GM19328 (cell line): ENCODE measurements around the gene ZFC3H1.

Source experiments
- ATAC-seq: cut with Tn5 transposase; IDR thresholded peaks from one replicate; pipeline ENCODE4 v1.9.1; 2021; ENCODE audit warnings: mild to moderate bottlenecking, moderate library complexity; ENCODE audit not compliant: unreplicated experiment

ZFC3H1 gene

DNA sequence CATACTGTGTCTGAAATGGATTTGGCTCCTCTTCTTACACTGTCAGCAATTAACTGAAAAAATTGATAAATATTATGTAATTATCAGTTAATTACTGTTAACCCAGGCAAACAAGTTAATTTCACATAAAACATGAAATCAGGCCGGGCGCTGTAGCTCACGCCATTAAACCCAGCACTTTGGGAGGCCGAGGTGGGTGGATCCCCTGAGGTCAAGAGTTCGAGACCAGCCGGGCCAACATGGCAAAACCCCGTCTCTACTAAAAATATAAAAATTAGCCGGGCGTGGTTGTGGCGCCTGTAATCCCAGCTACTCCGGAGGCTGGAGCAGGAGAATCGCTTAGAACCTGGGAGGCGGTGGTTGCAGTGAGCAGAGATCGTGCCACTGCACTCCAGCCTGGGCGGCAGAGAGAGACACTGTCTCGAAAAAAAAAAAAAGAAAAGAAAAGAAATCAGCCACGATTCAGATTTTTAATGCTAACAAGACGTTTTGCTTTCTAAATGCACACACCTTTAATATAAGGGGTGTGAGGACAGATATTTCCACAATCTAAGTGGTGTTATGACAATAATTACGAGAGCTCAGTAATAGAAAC, 21.8 kb upstream of the ZFC3H1 start:
- no peak for ATAC-seq

- ATAC-seq: no peak
Observed at GRCh38 chr12:71684081-71684480, 20.4 kb upstream of the ZFC3H1 start.

GRCh38 chr12:71683633-71684032, 20.0 kb upstream of the ZFC3H1 start:
- no peak for ATAC-seq

DNA sequence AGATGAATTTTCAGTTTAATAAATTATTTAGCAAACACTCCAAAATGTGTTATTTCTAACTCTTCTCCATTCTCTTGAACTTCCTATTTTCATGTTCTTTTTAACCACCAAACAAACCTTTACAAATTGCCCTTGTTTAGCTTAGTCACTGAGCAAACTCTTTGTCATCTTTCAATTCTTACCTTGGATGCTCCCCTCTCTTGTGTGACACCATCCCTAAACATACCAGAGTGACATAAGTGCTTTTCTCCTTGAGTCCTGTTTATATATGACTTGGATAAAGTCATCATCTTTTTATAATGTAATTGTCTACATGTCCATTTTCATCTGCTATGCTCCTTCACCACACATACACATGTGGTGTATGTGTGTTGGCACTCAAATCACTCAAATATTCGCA, 18.8 kb upstream of the ZFC3H1 start:
- ATAC-seq: no peak

- ATAC-seq: no peak
Observed at GRCh38 chr12:71671816-71672215, 8.2 kb upstream of the ZFC3H1 start.

- ATAC-seq: no peak
Observed at GRCh38 chr12:71671311-71671710, 7.7 kb upstream of the ZFC3H1 start.

- no peak for ATAC-seq
Observed at GRCh38 chr12:71666259-71666658, 2.6 kb upstream of the ZFC3H1 start.

- no peak for ATAC-seq
Observed at GRCh38 chr12:71665090-71665463, 1.4 kb upstream of the ZFC3H1 start.

DNA sequence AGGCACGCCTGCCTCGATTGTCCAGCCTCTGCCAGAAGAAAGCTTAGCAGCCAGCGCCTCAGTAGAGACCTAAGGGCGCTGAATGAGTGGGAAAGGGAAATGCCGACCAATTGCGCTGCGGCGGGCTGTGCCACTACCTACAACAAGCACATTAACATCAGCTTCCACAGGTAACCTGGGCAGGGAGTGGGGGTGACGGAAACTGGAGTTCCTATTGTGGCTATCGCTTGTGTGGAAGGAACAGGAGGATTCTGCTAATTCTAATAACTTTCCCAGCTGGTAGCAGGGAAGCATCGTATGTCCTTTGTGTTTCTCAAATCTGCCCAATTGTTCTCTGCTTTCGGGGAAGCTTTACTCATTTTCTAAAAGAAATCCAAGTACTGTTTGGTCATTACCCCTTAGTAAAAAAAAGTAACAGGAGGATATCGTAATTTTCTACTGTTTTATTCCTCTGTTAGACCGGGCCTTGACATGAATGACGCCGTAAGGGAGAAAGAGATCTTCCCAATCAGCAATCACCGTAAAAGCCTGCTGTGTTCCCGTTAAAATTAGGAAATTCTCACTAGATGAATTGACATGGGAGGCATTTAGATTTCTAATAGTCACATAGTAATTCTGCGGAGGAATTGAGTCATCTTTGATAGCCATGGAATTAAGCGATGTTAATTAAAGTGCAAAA, 902 bp upstream of the ZFC3H1 start:
- ATAC-seq: peak; percentile 5

- ATAC-seq: no peak
Observed at GRCh38 chr12:71662849-71663560, 643 bp downstream of the ZFC3H1 start.

DNA sequence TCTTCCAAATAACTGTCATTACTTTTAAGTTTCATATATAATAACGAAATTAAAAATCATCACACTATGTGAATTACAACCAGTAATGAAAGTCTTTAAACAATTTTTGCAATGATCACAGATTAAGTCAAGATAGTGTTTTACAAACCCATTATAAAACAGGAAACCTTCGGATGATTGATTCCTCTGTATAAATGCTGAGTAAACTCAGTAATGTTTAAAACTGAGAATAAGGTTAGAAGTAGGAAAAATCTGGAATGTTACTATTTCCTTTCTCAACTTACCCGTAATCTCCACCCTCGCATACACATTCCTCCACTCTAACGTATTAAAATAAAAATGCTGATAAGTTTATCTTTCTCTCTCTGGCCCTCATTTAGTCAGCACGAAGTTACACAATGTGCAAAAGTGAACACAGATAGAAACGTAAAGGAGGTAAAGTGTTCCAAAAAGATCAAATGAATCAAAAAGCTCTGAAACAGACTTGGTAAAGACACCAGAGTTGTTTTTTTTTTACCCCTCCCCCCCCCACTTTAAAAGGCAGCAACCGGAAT, 1.6 kb downstream of the ZFC3H1 start:
- ATAC-seq: no peak

DNA sequence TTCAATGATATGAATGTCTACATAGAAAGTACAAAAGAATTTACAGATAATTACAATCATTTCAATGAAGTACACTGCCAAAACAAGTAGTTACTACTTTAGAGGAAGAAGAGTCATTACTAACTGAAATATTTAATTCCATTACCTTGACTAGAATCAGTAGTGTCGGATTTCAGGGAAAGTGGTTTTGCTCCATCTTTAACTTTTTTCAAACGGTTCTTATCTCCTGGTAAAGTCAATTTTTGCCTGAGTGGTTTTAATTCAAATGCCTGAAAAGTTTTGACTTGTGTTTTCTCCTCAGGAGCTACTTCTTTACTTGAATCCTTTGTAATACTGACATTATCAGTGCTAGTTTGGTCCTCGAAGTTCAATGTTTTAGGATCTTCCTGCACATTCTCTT, 6.9 kb downstream of the ZFC3H1 start:
- ATAC-seq: no peak

GRCh38 chr12:71655907-71656306, 7.7 kb downstream of the ZFC3H1 start:
- no peak for ATAC-seq

DNA sequence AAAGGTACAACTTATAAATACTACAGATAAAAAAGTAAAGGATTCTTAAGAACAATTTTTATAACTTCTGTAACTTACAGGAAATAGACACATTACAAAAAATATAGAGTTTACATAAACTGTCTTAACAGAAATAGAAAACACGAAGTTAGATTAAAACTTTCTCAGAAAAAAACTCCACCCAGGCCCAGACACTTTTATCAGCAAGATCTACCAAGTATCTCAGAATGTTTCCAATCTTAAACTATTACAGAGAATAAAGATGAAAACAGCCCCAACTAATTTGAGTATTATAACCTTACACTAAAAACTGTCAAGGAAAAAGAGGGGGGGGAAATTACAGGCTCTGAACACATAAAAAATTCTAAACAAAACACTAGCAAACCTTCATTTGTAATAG, 8.2 kb downstream of the ZFC3H1 start:
- ATAC-seq: no peak

DNA sequence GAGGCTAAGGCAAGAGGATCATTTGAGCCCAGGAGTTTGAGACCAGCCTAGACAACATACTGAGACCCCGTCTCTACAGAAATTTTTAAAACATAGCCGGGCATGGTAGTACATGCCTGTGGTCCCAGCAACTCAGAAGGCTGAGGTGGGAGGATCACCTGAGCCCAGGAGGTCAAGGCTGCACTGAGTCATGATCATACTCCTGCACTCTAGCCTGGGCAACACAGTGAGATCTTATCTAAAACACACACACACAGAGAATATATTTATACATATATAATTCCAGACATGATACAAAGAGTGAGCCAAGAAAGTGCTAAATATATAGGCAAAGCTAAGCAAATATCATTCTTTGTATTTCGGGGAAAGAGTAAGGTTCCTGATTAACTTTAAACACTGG, 9.4 kb downstream of the ZFC3H1 start:
- ATAC-seq: no peak

DNA sequence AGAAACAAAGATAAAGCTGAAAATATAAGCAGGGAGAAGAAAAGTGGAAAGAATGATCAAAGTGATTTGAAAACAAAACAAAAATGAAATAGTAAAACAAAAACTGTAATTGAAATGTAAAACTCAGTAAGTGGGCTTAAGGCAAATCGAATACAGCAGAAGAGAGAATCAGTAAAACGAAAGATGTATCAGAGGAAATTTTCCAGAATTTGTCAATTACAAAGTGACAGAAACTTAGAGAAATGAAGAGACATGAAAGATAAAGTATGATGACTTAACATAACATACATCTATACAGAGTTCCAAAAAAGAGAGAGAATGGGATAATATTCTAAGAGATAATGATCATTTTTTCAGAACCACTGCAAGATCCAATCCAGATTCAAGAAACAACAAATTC, 10.5 kb downstream of the ZFC3H1 start:
- no peak for ATAC-seq

DNA sequence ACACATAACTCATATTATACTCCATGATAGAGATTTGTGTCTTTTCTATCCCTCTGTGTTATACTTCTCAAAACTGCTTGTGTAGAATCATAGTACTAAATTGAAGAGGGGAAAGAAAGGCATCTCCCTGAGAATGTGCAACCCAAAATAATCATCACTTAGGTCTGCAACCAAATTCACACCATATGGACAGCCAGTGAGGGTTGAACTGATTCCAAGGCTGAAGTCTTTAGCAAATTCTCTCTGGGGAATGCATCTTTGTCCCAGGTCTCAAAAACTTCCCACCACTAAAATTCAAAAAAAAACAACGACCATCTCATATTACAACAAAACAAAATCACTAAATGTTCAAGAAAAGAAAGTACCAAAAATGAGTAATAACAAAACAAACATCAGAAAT, 11.0 kb downstream of the ZFC3H1 start:
- no peak for ATAC-seq

DNA sequence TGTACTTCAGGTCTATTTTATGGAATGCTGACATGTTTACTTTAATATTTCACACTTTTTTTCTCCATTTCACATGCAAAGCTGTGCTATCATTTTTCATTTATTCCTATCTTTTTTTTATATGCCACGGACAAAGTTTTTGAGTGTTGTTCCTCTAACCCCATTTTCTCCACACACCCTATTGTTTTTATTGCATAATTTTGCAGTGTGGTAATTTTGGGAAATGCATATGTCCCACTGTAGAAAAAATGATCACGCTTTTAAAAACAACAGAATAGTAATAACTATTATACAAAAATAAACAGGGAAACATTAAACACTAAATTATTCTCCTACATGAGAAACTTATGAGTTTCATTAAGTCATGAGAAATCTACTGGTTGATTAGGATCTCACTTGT, 14.2 kb downstream of the ZFC3H1 start:
- ATAC-seq: no peak

- no peak for ATAC-seq
Observed at GRCh38 chr12:71648537-71648936, 15.1 kb downstream of the ZFC3H1 start.

- ATAC-seq: no peak
Observed at GRCh38 chr12:71646512-71646911, 17.1 kb downstream of the ZFC3H1 start.

GRCh38 chr12:71645268-71645667, 18.4 kb downstream of the ZFC3H1 start:
- ATAC-seq: no peak

- no peak for ATAC-seq
Observed at GRCh38 chr12:71642264-71642663, 21.4 kb downstream of the ZFC3H1 start.
